Inflammatory macrophage (primary cell): ENCODE data around the gene HOXB7.

Experiments used
- DNase-seq, 2 donors: peaks; one replicate each; pipeline ENCODE4 v3.0.0-alpha.2; 2020 to 2022

HOXB7 gene

DNA sequence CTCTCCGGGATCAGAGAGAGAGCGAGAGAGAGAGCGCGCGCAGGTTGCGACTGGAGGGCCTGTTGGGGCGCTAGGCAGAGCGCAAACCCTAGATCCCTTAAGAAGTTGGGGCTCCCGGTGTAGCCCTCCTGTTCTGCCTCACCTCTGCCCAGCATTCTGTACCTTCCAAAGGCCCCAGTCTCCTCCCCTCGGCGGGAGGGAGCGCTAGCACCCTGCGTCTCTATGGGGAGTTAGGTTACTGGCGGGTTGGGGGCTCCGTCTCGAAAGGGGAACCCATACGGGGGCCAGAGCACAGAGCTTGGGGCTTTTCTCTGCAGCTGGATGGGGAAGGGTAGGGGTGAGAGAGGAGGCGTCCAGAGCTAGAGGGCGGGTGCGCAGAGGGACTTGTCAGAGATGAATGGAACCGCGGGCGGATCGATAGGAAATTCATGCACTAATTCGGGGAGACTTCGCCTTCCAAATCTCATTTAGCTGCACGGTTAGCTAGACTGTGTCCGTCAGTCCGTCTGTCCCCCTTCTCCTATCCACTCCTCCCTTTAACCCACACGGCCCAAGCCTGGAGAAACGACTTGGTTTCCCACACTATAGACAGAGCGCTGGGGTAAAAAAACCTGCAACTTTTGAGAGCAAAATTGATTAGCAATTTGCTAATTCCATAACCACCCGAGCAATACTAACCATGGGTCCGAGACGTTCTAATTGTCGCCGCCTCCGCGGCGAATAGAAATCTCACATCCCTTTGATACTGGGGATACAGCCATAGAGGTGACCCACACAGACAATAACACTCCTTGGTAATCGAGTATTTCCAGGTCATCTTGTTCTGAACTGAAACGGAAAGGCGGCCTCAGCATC lies 32.0 kb downstream of the HOXB7 start:
- DNase-seq = no peak

DNA sequence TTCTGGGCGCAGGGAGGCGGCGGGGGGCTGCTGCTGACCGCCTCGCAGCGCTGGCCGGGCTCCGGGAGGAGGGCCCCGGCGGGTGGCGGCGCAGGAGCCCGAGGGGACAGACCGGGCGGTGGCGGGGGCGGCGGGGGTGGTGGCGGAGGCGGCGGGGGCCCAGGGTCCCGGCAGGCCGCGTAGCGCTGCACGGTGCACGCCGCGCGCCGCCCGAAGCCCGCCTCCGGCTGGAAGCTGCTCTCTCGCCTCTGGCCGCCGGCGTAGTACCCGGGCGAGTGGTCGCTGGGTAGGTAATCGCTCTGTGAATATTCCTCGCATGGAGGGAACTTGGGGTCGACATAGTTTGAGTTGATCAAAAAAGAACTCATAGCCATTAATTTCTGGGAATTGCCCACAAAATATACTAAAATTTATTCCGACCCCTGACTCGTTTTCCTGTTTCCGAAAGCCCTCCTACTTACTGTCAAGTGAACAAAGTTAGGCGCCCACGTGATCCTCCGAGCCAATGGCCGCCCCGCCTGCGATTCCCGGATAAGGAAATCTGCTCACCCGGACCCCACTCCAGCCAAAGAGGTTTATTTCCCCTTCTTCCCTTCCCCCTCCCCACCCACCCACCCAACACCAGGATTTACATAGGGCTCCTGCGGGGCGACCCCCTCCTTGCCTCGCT lies 32.7 kb downstream of the HOXB7 start, which contains the start of gene HOXB4:
Gene HOXB4 (minus strand): TSS at position 405 of the 670 bp plus-strand sequence. CDS start 31 bp downstream, at position 374.
- peak; percentile 50 to 67 for DNase-seq

GRCh38 chr17:48577330-48577945 lies 33.4 kb downstream of the HOXB7 start:
- no peak for DNase-seq

GRCh38 chr17:48576479-48577309 lies 34.1 kb downstream of the HOXB7 start:
- no peak for DNase-seq

DNA sequence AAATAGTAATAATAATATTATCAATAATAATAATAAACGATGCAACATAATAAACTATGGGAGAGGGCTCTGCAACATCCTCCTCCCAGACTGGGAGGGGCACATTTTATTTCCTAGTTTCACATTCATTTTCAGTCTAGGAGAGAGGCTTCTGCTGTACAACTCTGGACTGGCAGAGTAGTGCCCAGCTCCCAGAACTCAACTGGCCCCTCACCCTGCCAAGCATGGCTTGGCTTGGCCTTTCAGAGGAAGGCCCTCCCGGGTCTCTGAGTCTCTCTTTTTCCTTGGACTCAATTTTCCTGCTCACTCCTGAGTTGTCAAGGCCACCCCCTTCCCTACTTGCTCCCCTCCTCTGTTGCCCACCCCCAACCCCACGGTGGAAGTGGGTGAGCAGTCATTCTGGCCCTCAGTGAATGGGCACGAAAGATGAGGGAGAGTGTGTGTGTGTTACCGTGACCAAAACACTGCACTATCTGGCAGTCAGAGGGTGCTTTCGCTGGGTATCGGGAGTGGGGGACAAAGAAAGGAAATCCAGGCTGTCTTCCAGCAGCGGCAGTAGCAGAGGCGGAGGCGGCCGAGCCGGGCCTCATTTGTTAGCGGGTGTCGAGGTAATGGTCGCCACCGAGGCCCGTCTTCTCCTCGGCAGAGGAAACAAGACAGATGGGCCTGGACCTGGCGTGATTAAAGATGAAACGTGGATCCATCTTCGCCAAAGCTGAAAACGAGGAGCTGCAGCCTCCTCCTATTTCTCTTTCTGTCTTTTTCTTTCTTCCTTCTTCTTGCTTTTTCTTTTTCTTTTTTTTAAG lies 34.9 kb downstream of the HOXB7 start:
- DNase-seq = no peak

DNA sequence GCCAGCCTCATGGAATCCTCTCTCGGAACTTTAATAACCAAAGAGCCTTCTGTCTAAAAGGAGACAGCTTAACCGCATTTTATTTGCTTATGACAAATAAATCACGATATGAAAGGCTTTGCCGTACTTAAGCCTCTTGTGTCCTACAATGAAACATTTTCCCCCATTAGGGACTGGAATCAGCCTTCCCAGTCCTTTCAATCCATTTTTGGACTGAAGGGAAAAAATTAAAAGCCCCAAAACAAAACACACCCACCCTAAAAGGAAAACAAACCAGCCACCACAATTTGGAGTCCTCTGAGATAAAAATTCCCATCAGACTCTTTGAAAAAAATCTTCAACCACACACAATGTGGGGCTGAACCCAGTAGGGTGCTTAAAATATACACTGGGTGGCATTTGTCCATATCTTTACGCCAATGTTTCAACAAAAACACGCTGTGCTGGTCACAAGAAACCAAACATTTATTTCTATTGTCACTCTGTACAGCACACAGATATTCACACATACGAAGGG lies 35.7 kb downstream of the HOXB7 start:
- no peak for DNase-seq

GRCh38 chr17:48574505-48575065 lies 36.2 kb downstream of the HOXB7 start:
- DNase-seq = no peak

- no peak for DNase-seq
Measured at GRCh38 chr17:48571826-48572417, 38.9 kb downstream of the HOXB7 start.

- DNase-seq = no peak
Measured at GRCh38 chr17:48571024-48571818, 39.6 kb downstream of the HOXB7 start.

GRCh38 chr17:48570325-48571023 lies 40.3 kb downstream of the HOXB7 start:
- DNase-seq = no peak

DNA sequence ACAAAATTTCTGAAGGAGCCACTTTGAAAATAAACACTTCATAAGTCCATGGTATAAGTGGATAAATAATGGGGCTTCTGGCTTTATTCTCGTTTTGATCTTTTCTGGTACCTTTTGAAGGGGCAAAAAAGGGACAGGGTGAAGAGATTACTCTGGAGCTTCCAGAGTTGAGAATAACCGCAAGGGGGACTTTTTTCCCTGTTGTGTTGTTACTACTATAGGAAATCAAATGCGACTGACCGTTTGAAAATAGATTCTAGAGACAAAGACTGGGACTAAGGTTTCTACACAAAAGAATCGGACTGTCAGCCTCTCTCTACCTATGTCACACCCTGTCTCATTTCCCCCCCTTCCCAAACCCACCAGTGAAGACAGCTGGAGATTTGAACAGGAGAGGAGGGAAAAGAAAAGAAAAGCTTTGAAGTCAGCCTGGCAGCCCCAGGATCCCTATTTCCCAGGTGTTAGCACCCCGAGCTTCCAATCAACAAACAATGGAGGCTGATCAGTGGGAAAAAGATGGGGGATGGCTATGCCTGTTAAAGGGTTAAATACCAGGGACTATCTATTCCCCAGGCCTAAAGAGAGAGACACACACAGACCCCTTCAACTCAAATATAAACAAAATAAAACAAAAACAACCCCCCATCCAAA lies 41.0 kb downstream of the HOXB7 start:
- DNase-seq = no peak

- DNase-seq = no peak
Measured at GRCh38 chr17:48569240-48569582, 41.6 kb downstream of the HOXB7 start.

DNA sequence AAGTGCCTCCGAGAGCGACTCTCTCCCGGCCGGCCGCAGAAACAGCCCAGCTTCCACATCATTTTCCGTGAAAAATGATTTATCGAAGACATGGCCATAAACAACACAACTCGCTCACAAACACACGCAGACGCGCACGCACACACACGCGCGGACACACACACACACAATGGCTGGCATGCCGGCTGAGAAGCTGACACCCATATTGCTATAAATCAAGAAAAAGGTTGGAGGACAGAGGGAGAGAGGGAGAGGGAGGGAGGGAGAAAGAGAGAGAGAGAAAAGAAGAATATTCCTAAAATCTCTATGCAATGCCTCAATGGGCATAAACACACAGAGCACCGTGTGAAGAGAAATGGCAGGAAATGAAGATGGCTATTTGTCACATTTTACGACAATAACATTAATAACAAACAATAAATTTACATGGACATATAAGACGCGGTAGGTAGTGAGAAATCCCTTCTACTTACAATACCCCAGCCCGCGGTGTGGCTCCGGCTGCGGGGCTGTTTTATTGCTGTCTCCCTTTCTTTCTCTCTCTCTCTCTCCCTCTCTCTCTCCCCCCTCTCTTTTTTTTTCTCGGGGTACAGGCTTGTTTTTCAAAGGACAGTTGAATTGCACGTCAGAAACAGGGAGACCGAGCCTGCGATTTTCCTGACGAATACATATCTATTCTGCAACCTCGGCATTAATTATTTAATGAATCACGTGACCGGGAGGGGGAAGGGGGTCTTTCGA lies 42.1 kb downstream of the HOXB7 start:
- DNase-seq = no peak

GRCh38 chr17:48567646-48568354 lies 43.0 kb downstream of the HOXB7 start:
- DNase-seq = no peak

DNA sequence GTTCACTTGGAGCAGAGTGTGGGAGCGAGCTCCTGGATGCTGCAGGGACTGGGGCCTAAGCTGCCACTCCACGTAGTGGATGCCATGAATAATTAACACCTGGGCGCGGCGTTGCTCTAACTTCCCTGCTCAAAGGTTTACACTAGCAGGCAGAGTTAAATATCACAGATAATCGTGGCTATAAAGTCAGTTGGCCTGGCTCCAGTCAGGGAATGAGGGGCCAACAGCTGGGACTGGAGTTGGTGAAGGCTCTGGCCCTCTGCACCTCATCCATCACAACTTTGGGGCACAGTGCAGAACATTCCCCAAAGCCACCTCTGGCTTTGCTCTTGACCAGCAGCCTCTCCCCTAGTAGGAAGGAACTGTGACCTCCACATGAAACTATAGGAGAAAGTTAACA lies 43.6 kb downstream of the HOXB7 start:
- no peak for DNase-seq

- no peak for DNase-seq
Measured at GRCh38 chr17:48566717-48567116, 44.1 kb downstream of the HOXB7 start.
